ENCODE data around the gene PRSS8. TPM values are rescaled to one million over a fixed set of nuclear protein-coding genes. Genes with fewer than 3 reads are reported as not detected.
"Not testable (repeated sequence)": the region's sequence is repeated elsewhere in the genome, so short reads cannot be mapped to it uniquely, and the experiment has no call there.

Gene PRSS8
- total RNA-seq, 2 donors from 2014 or later, result not detected

- peaks cover 20% of the 10 kb centered on the region for H3K4me1 Mint-ChIP-seq (ENCODE audit: low read depth)
- not testable (repeated sequence) for DNase-seq; H3K9me3 Mint-ChIP-seq; ATAC-seq (replicated peaks in 1 of 2); H3K36me3 Mint-ChIP-seq (ENCODE audit: insufficient read depth in 2 of 2); H3K27ac Mint-ChIP-seq; H3K27me3 Mint-ChIP-seq (ENCODE audit: low read depth)
- H3K4me3 Mint-ChIP-seq, result peak overlapping the region in 1 of 2 donors; percentile 67
Observed at GRCh38 chr16:31141071-31141469, 5.5 kb upstream of the PRSS8 start.

GRCh38 chr16:31138621-31139578 lies 3.4 kb upstream of the PRSS8 start:
- no peak overlapping the region for H3K27ac Mint-ChIP-seq
- DNase-seq (no peak), ATAC-seq (replicated peaks in 1 of 2) (no peak)
- H3K9me3 Mint-ChIP-seq, result no peaks in the 10 kb centered on the region
- H3K4me3 Mint-ChIP-seq, result no peak overlapping the region
- H3K4me1 Mint-ChIP-seq (ENCODE audit: low read depth), result peaks cover 20% of the 10 kb centered on the region
- no peaks in the 10 kb centered on the region for H3K27me3 Mint-ChIP-seq (ENCODE audit: low read depth)
- no peaks in the 10 kb centered on the region for H3K36me3 Mint-ChIP-seq (ENCODE audit: insufficient read depth in 2 of 2)

GRCh38 chr16:31136822-31137499 lies 1.4 kb upstream of the PRSS8 start:
- not testable (repeated sequence) for ATAC-seq (replicated peaks in 1 of 2); DNase-seq; H3K27me3 Mint-ChIP-seq (ENCODE audit: low read depth); H3K4me3 Mint-ChIP-seq; H3K36me3 Mint-ChIP-seq (ENCODE audit: insufficient read depth in 2 of 2); H3K9me3 Mint-ChIP-seq; H3K27ac Mint-ChIP-seq
- peaks cover 13% of the 10 kb centered on the region for H3K4me1 Mint-ChIP-seq (ENCODE audit: low read depth)

GRCh38 chr16:31136287-31136662 lies 748 bp upstream of the PRSS8 start:
- no peak for DNase-seq
- Mint-ChIP-seq H3K4me3 (no peak overlapping the region), H3K36me3 (ENCODE audit: insufficient read depth in 2 of 2) (peaks cover 0 to 1% of the 10 kb centered on the region in 2 donors)

GRCh38 chr16:31134625-31135534 lies 647 bp downstream of the PRSS8 start:
- no peak for ATAC-seq (replicated peaks in 1 of 2)
- Mint-ChIP-seq H3K27me3 (ENCODE audit: low read depth) (no peaks in the 10 kb centered on the region), H3K4me1 (ENCODE audit: low read depth) (no peaks in the 10 kb centered on the region), H3K9me3 (no peaks in the 10 kb centered on the region), H3K36me3 (ENCODE audit: insufficient read depth in 2 of 2) (peaks cover 0 to 1% of the 10 kb centered on the region in 2 donors), H3K27ac (no peak overlapping the region), H3K4me3 (no peak overlapping the region)
- no peak for DNase-seq

More at GRCh38 chr16:31136287-31136662, 748 bp upstream of the PRSS8 start:
- Mint-ChIP-seq H3K27me3 (ENCODE audit: low read depth) (no peaks in the 10 kb centered on the region), H3K4me1 (ENCODE audit: low read depth) (peaks cover 6% of the 10 kb centered on the region), H3K27ac (no peak overlapping the region), H3K9me3 (no peaks in the 10 kb centered on the region)
- no peak for ATAC-seq (replicated peaks in 1 of 2)

GRCh38 chr16:31134091-31134571 lies 1.4 kb downstream of the PRSS8 start:
- Mint-ChIP-seq H3K9me3 (no peaks in the 10 kb centered on the region), H3K4me3 (no peak overlapping the region), H3K27ac (no peak overlapping the region), H3K36me3 (ENCODE audit: insufficient read depth in 2 of 2) (peaks cover 0 to 1% of the 10 kb centered on the region in 2 donors), H3K27me3 (ENCODE audit: low read depth) (no peaks in the 10 kb centered on the region), H3K4me1 (ENCODE audit: low read depth) (no peaks in the 10 kb centered on the region)
- ATAC-seq (replicated peaks in 1 of 2) (no peak), DNase-seq (no peak)

GRCh38 chr16:31133046-31133501 lies 2.5 kb downstream of the PRSS8 start:
- no peaks in the 10 kb centered on the region for H3K4me1 Mint-ChIP-seq (ENCODE audit: low read depth)
- H3K4me3 Mint-ChIP-seq, result no peak overlapping the region
- no peaks in the 10 kb centered on the region for H3K27me3 Mint-ChIP-seq (ENCODE audit: low read depth)
- no peak for DNase-seq
- peaks cover 0 to 1% of the 10 kb centered on the region in 2 donors for H3K36me3 Mint-ChIP-seq (ENCODE audit: insufficient read depth in 2 of 2)
- H3K27ac Mint-ChIP-seq, result no peak overlapping the region
- ATAC-seq (replicated peaks in 1 of 2), result no peak
- no peaks in the 10 kb centered on the region for H3K9me3 Mint-ChIP-seq

GRCh38 chr16:31132303-31132979 lies 3.1 kb downstream of the PRSS8 start:
- H3K4me1 Mint-ChIP-seq (ENCODE audit: low read depth), result no peaks in the 10 kb centered on the region
- peaks cover 0 to 1% of the 10 kb centered on the region in 2 donors for H3K36me3 Mint-ChIP-seq (ENCODE audit: insufficient read depth in 2 of 2)
- ATAC-seq (replicated peaks in 1 of 2) (no peak), DNase-seq (no peak)
- no peak overlapping the region for H3K4me3 Mint-ChIP-seq
- H3K9me3 Mint-ChIP-seq, result no peaks in the 10 kb centered on the region
- no peak overlapping the region for H3K27ac Mint-ChIP-seq
- H3K27me3 Mint-ChIP-seq (ENCODE audit: low read depth), result no peaks in the 10 kb centered on the region

- Mint-ChIP-seq H3K27ac (no peak overlapping the region), H3K9me3 (no peaks in the 10 kb centered on the region), H3K4me3 (no peak overlapping the region), H3K27me3 (ENCODE audit: low read depth) (no peaks in the 10 kb centered on the region), H3K36me3 (ENCODE audit: insufficient read depth in 2 of 2) (peaks cover 0 to 1% of the 10 kb centered on the region in 2 donors), H3K4me1 (ENCODE audit: low read depth) (no peaks in the 10 kb centered on the region)
- DNase-seq (no peak), ATAC-seq (replicated peaks in 1 of 2) (no peak)
Observed at GRCh38 chr16:31131841-31132271, 3.7 kb downstream of the PRSS8 start.

- DNase-seq (no peak), ATAC-seq (replicated peaks in 1 of 2) (no peak)
- Mint-ChIP-seq H3K36me3 (ENCODE audit: insufficient read depth in 2 of 2) (peaks cover 0 to 1% of the 10 kb centered on the region in 2 donors), H3K9me3 (no peaks in the 10 kb centered on the region), H3K27ac (no peak overlapping the region), H3K4me3 (no peak overlapping the region), H3K4me1 (ENCODE audit: low read depth) (no peaks in the 10 kb centered on the region), H3K27me3 (ENCODE audit: low read depth) (no peaks in the 10 kb centered on the region)
Observed at GRCh38 chr16:31131416-31131815, 4.1 kb downstream of the PRSS8 start.

- Mint-ChIP-seq H3K27ac (no peak overlapping the region), H3K27me3 (ENCODE audit: low read depth) (no peaks in the 10 kb centered on the region), H3K4me1 (ENCODE audit: low read depth) (no peaks in the 10 kb centered on the region), H3K4me3 (no peak overlapping the region), H3K36me3 (ENCODE audit: insufficient read depth in 2 of 2) (peaks cover 0 to 1% of the 10 kb centered on the region in 2 donors), H3K9me3 (no peaks in the 10 kb centered on the region)
- DNase-seq (no peak), ATAC-seq (replicated peaks in 1 of 2) (no peak)
Observed at GRCh38 chr16:31130899-31131298, 4.6 kb downstream of the PRSS8 start.

GRCh38 chr16:31130336-31130891 lies 5.1 kb downstream of the PRSS8 start:
- no peaks in the 10 kb centered on the region for H3K9me3 Mint-ChIP-seq
- H3K4me3 Mint-ChIP-seq, result no peak overlapping the region
- ATAC-seq (replicated peaks in 1 of 2), result no peak
- no peaks in the 10 kb centered on the region for H3K4me1 Mint-ChIP-seq (ENCODE audit: low read depth)
- H3K36me3 Mint-ChIP-seq (ENCODE audit: insufficient read depth in 2 of 2), result peaks cover 0 to 1% of the 10 kb centered on the region in 2 donors
- H3K27ac Mint-ChIP-seq, result no peak overlapping the region
- no peaks in the 10 kb centered on the region for H3K27me3 Mint-ChIP-seq (ENCODE audit: low read depth)
- no peak for DNase-seq

All from activated T-cell treated with anti-CD3 and anti-CD28 coated beads, Interleukin-2, amount 50 U/mL, for 72 hours (primary cell).